Body of pancreas (tissue), 4 donors: ENCODE data around the gene STRIP2. TPM values are rescaled to one million over a fixed set of nuclear protein-coding genes. Genes with fewer than 3 reads are reported as not detected.

ENCODE experiments used
- ATAC-seq: fragments of 150-250 bp; one replicate; pipeline ENCODE4 v1.9.1; 2016
- DNase-seq, 4 donors: peaks; one replicate each; pipeline ENCODE4 v3.0.0-alpha.2; 2019
- H3K27ac ChIP-seq, 4 donors: fragments of 200-600 bp; sonication (generic); 1 replicate in 3 of 4; 2 replicates in 1 of 4; pipeline versions ENCODE4 v1.5.1 to v1.6.1; 2016 to 2019; ENCODE audit warnings: mild to moderate bottlenecking in 1 of 4, mixed read lengths in 1 of 4, moderate library complexity in 1 of 4
- H3K27me3 ChIP-seq, 2 donors: fragments of 200-600 bp; sonication (generic); one replicate each; pipeline ENCODE4 v1.6.0; 2016; ENCODE audit warnings: mild to moderate bottlenecking in 1 of 2
- H3K36me3 ChIP-seq, 2 donors: fragments of 200-600 bp; sonication (generic); replicated peaks in 1 of 2; 2 replicates each; pipeline ENCODE4 v1.5.1; 2016; ENCODE audit warnings: low read depth in 2 of 2; ENCODE audit not compliant: insufficient read depth in 1 of 2
- H3K4me1 ChIP-seq: fragments of 200-600 bp; sonication (generic); one replicate; pipeline ENCODE4 v1.6.0; 2016
- H3K4me3 ChIP-seq, 2 donors: fragments of 200-600 bp; sonication (generic); 1 replicate in 1 of 2; 2 replicates in 1 of 2; pipeline ENCODE4 v1.5.1; 2016 to 2019
- H3K9me3 ChIP-seq, 3 donors: fragments of 200-600 bp; sonication (generic); 1 replicate in 2 of 3; 2 replicates in 1 of 3; pipeline ENCODE4 v1.5.1; 2016
- POLR2A ChIP-seq, 3 donors: fragments of 450-650 bp; IDR thresholded peaks; one replicate each; pipeline ENCODE4 v1.6.1; 2016; ENCODE audit warnings: antibody characterized with exemption in 3 of 3, mild to moderate bottlenecking in 2 of 3
- WGBS, 2 donors: methylation state at CpG; one replicate each; pipeline ENCODE4 v1.1.5; 2017; 5-methylcytosine and 5-hydroxymethylcytosine counted together
- intact Hi-C: fragments of 100-400 bp; cut with DNase I; formaldehyde crosslinking; loops from one replicate; pipeline ENCODE4 v1.15.1; 2023
- small RNA-seq: library from RNA; depleted of rRNA; stranded (forward); fragments of <200 nt; gene quantifications from one replicate; pipeline ENCODE3, GENCODE V24; 2016
- total RNA-seq, 2 donors: library from RNA; depleted of rRNA; stranded (reverse); fragments of >200 nt; gene quantifications; one replicate each; pipeline ENCODE4 v1.1.0, GENCODE V29; 2016
- TF ChIP-seq, protein P1 (sequence below), 7 experiments: fragments of 450-650 bp in 4 of 7; fragments of 200-600 bp in 3 of 7; sonication (generic) in 3 of 7; IDR thresholded peaks; one replicate each; pipeline ENCODE4 v1.5.1; 2016 to 2019; ENCODE audit warnings: antibody characterized with exemption in 7 of 7

The STRIP2 gene
- total RNA-seq, 2 donors from 2014 or later: 0.26 TPM; not detected in 1

- H3K36me3 ChIP-seq: no peaks in the 10 kb centered on the region
- H3K9me3 ChIP-seq: no peaks in the 10 kb centered on the region
- intact Hi-C loops: no loop called here
- H3K4me3 ChIP-seq: no peak overlapping the region
- 52 to 61% methylated on average over 5 of the region's 5 CpGs for WGBS, 2 donors
- H3K27ac ChIP-seq: no peak overlapping the region
- no peaks in the 10 kb centered on the region for H3K27me3 ChIP-seq
- no peak for ATAC-seq
- TF ChIP-seq POLR2A (IDR thresholded peaks at IDR 0.05): no peak
- TF ChIP-seq, protein P1, sequence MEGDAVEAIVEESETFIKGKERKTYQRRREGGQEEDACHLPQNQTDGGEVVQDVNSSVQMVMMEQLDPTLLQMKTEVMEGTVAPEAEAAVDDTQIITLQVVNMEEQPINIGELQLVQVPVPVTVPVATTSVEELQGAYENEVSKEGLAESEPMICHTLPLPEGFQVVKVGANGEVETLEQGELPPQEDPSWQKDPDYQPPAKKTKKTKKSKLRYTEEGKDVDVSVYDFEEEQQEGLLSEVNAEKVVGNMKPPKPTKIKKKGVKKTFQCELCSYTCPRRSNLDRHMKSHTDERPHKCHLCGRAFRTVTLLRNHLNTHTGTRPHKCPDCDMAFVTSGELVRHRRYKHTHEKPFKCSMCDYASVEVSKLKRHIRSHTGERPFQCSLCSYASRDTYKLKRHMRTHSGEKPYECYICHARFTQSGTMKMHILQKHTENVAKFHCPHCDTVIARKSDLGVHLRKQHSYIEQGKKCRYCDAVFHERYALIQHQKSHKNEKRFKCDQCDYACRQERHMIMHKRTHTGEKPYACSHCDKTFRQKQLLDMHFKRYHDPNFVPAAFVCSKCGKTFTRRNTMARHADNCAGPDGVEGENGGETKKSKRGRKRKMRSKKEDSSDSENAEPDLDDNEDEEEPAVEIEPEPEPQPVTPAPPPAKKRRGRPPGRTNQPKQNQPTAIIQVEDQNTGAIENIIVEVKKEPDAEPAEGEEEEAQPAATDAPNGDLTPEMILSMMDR (IDR thresholded peaks at IDR 0.05): no peak
- no peaks in the 10 kb centered on the region for H3K4me1 ChIP-seq
- DNase-seq: no peak
These were observed 101.7 kb downstream of the STRIP2 start for GRCh38 chr7:129535896-129536295.

- Histone ChIP-seq H3K36me3 (no peaks in the 10 kb centered on the region), H3K27me3 (no peaks in the 10 kb centered on the region), H3K9me3 (no peaks in the 10 kb centered on the region), H3K4me3 (no peak overlapping the region), H3K4me1 (no peaks in the 10 kb centered on the region), H3K27ac (no peak overlapping the region)
- intact Hi-C loops: no loop called here
- WGBS, 2 donors: 80 to 82% methylated on average over 9 of the region's 9 CpGs
- DNase-seq (no peak), ATAC-seq (no peak)
- TF ChIP-seq POLR2A (IDR thresholded peaks at IDR 0.05): no peak
- TF ChIP-seq, protein P1 (IDR thresholded peaks at IDR 0.05): no peak
These were observed 102.1 kb downstream of the STRIP2 start for GRCh38 chr7:129536323-129536722.

Small RNAs within 50 kb of the gene (small RNA-seq; reads per million reads assigned to genes)
- gene AC009244.1 (not detected), gene RNU1-72P (not detected), gene SNRPGP3 (not detected)

Other genes with a start within 250 kb of the STRIP2 start
- 10 to 100 TPM in 1 of 2 donors, 1 to 10 TPM in 1; 6.5 to 12.2 TPM for gene SMO, start 245.8 kb upstream of the STRIP2 start, total RNA-seq
- 10 to 100 TPM in 1 of 2 donors, 1 to 10 TPM in 1; 9.3 to 51.4 TPM for gene AHCYL2, start 209.4 kb upstream of the STRIP2 start, total RNA-seq
- gene SMKR1, start 68.1 kb downstream of the STRIP2 start, total RNA-seq: 1 to 10 TPM in 1 of 2 donors, not detected in 1; 3.4 TPM
- 10 to 100 TPM; 10.1 to 11.9 TPM for gene NRF1, start 177.3 kb downstream of the STRIP2 start, total RNA-seq